CD14-positive monocyte (primary cell): ENCODE results near the gene TMUB1. TPM values are rescaled to one million over a fixed set of nuclear protein-coding genes. Genes with fewer than 3 reads are reported as not detected.
"Not testable (repeated sequence)": the region's sequence is repeated elsewhere in the genome, so short reads cannot be mapped to it uniquely, and the experiment has no call there.

Experiments used
- DNase-seq, 3 donors: peaks; one replicate each; pipeline ENCODE4 v3.0.0-alpha.2; 2011 to 2022
- H2AFZ ChIP-seq: 2 replicates; pipeline ENCODE4 v1.6.0; 2012; ENCODE audit warnings: mild to moderate bottlenecking, low read depth, low read length, inconsistent platforms; ENCODE audit not compliant: insufficient read depth, poor library complexity, severe bottlenecking
- H3K27ac ChIP-seq, 2 donors: 1 replicate in 1 of 2; 2 replicates in 1 of 2; pipeline ENCODE4 v1.5.1; 2012 to 2013; ENCODE audit warnings: low read length in 2 of 2, control low read depth in 1 of 2, inconsistent platforms in 1 of 2, low read depth in 1 of 2, mild to moderate bottlenecking in 1 of 2
- H3K27me3 ChIP-seq, 2 donors: one replicate each; pipeline versions ENCODE4 v1.6.0 to v1.6.1; 2011 to 2013; ENCODE audit warnings: low read length in 2 of 2; ENCODE audit not compliant: control insufficient read depth in 2 of 2, insufficient read depth in 2 of 2
- H3K36me3 ChIP-seq, 2 donors: replicated peaks in 1 of 2; 1 replicate in 1 of 2; 2 replicates in 1 of 2; pipeline versions ENCODE4 v1.5.1 to v1.6.1; 2012 to 2013; ENCODE audit warnings: low read length in 2 of 2, control low read depth in 1 of 2, inconsistent platforms in 1 of 2, mild to moderate bottlenecking in 1 of 2; ENCODE audit not compliant: insufficient read depth in 2 of 2, control insufficient read depth in 1 of 2
- H3K4me1 ChIP-seq, 2 donors: 1 replicate in 1 of 2; 2 replicates in 1 of 2; pipeline versions ENCODE4 v1.5.1 to v1.6.1; 2012 to 2013; ENCODE audit warnings: low read length in 2 of 2, control low read depth in 1 of 2, inconsistent platforms in 1 of 2, mild to moderate bottlenecking in 1 of 2, moderate library complexity in 1 of 2; ENCODE audit not compliant: insufficient read depth in 2 of 2, control insufficient read depth in 1 of 2
- H3K4me2 ChIP-seq: replicated peaks from 2 replicates; pipeline ENCODE3; 2012; ENCODE audit warnings: low read length, moderate library complexity, mild to moderate bottlenecking; ENCODE audit not compliant: poor library complexity, severe bottlenecking; ENCODE audit errors: extremely low read depth
- H3K4me3 ChIP-seq, 3 experiments: fragments of 200-600 bp in 1 of 3; sonication (generic) in 1 of 3; replicated peaks in 1 of 3; 1 replicate in 2 of 3; 2 replicates in 1 of 3; pipeline ENCODE4 v1.5.1; 2011 to 2013; ENCODE audit warnings: low read length in 3 of 3, mild to moderate bottlenecking in 3 of 3, control low read depth in 2 of 3, low read depth in 2 of 3, inconsistent platforms in 1 of 3, moderate library complexity in 1 of 3
- H3K79me2 ChIP-seq: 2 replicates; pipeline ENCODE4 v1.6.0; 2012; ENCODE audit warnings: mild to moderate bottlenecking, control low read depth, inconsistent platforms, low read length, moderate library complexity; ENCODE audit not compliant: insufficient read depth
- H3K9ac ChIP-seq: 2 replicates; pipeline ENCODE4 v1.6.0; 2017; ENCODE audit warnings: low read length, mild to moderate bottlenecking; ENCODE audit not compliant: insufficient read depth, poor library complexity, severe bottlenecking
- H3K9me3 ChIP-seq, 2 donors: replicated peaks in 1 of 2; 1 replicate in 1 of 2; 2 replicates in 1 of 2; pipeline versions ENCODE4 v1.5.1 to v1.6.1; 2012 to 2013; ENCODE audit warnings: low read length in 2 of 2, control low read depth in 1 of 2; ENCODE audit not compliant: control insufficient read depth in 1 of 2, insufficient read depth in 1 of 2
- H4K20me1 ChIP-seq: 2 replicates; pipeline ENCODE4 v1.6.0; 2012; ENCODE audit warnings: mild to moderate bottlenecking, low read length, control low read depth, moderate library complexity; ENCODE audit not compliant: insufficient read depth
- H3K27ac Mint-ChIP-seq, 7 donors: one replicate each; pipeline ENCODE4 v1.8.0; 2020; ENCODE audit warnings: mild to moderate bottlenecking in 7 of 7, mixed read lengths in 7 of 7, moderate library complexity in 6 of 7, inconsistent platforms in 2 of 7
- H3K27me3 Mint-ChIP-seq, 3 donors: one replicate each; pipeline ENCODE4 v1.8.0; 2021 to 2022; ENCODE audit warnings: low read depth in 3 of 3, mild to moderate bottlenecking in 3 of 3, mixed read lengths in 3 of 3, moderate library complexity in 3 of 3, inconsistent platforms in 1 of 3
- H3K36me3 Mint-ChIP-seq, 2 donors: one replicate each; pipeline ENCODE4 v1.8.0; 2020; ENCODE audit warnings: mixed read lengths in 2 of 2, inconsistent platforms in 1 of 2, mild to moderate bottlenecking in 1 of 2
- H3K4me1 Mint-ChIP-seq: one replicate; pipeline ENCODE4 v1.8.0; 2020; ENCODE audit warnings: mild to moderate bottlenecking, mixed read lengths
- H3K4me3 Mint-ChIP-seq, 2 donors: one replicate each; pipeline ENCODE4 v1.8.0; 2020; ENCODE audit warnings: mild to moderate bottlenecking in 2 of 2, mixed read lengths in 2 of 2, moderate library complexity in 1 of 2
- H3K9me3 Mint-ChIP-seq, 7 donors: one replicate each; pipeline ENCODE4 v1.8.0; 2020 to 2022; ENCODE audit warnings: mixed read lengths in 7 of 7, mild to moderate bottlenecking in 6 of 7, moderate library complexity in 6 of 7, inconsistent platforms in 2 of 7
- WGBS: methylation state at CpG from one replicate; pipeline ENCODE4 v1.1.5; 2013; ENCODE audit warnings: missing lambda C conversion rate; ENCODE audit not compliant: insufficient coverage; 5-methylcytosine and 5-hydroxymethylcytosine counted together
- intact Hi-C, 2 donors: fragments of 100-400 bp; cut with micrococcal nuclease; formaldehyde crosslinking; loops; one replicate each; pipeline versions ENCODE4 v1.15.0 to v1.15.1; 2023
- polyA plus RNA-seq, 3 donors: library from polyadenylated mRNA; depleted of rRNA in 1 of 3; unstranded in 2 of 3; stranded (reverse) in 1 of 3; fragments of 300-500 nt in 2 of 3; fragments of >200 nt in 1 of 3; fragmentation: Illumina TruSeq in 2 of 3; gene quantifications; 1 replicate in 2 of 3; 2 replicates in 1 of 3; pipeline ENCODE4 v1.2.3, GENCODE V29; 2012 to 2021
- TF ChIP-seq, protein P1 (sequence below): fragments of 200-600 bp; IDR thresholded peaks from one replicate; pipeline ENCODE4 v1.8.0; 2022; ENCODE audit warnings: antibody characterized with exemption, mild to moderate bottlenecking

Gene TMUB1
- polyA plus RNA-seq, 3 donors: 17.4 to 28.2 (median 19.8) TPM

DNA sequence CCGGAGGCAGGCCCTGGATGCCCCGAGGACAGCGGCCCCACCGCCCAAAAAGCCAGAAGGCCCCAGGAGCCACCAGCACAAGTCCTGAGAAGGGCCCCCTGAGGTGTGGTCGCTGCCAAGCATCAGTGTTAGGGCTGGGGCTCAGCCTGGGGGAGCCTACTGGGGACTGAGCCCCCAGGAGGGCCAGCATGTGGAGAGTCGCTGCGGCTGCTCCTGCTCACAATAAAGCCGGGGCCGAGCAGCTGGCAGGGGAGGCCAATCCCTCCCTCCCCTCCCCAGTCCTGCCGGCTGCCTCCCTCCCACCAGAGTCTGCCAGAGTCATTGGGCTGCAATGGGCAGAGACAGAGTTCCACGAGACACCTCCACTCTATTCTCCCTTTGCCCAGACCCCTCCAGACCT lies 38.0 kb downstream of the TMUB1 start:
- H3K27ac ChIP-seq: no peak overlapping the region
- H4K20me1 ChIP-seq: no peaks in the 10 kb centered on the region
- H3K36me3 Mint-ChIP-seq: peaks cover 10 to 25% of the 10 kb centered on the region in 2 donors
- no peak overlapping the region for H3K4me3 Mint-ChIP-seq
- H3K4me3 ChIP-seq: no peak overlapping the region
- no peaks in the 10 kb centered on the region for H3K4me1 Mint-ChIP-seq
- 98% methylated on average over 8 of the region's 11 CpGs for WGBS
- peaks cover 0 to 5% (median 0%) of the 10 kb centered on the region in 7 donors for H3K9me3 Mint-ChIP-seq
- peaks cover 6 to 10% (median 8%) of the 10 kb centered on the region in 3 donors for H3K27me3 Mint-ChIP-seq
- peaks cover 0 to 2% of the 10 kb centered on the region in 2 donors for H3K36me3 ChIP-seq
- H3K9ac ChIP-seq: no peak overlapping the region
- TF ChIP-seq, protein P1, sequence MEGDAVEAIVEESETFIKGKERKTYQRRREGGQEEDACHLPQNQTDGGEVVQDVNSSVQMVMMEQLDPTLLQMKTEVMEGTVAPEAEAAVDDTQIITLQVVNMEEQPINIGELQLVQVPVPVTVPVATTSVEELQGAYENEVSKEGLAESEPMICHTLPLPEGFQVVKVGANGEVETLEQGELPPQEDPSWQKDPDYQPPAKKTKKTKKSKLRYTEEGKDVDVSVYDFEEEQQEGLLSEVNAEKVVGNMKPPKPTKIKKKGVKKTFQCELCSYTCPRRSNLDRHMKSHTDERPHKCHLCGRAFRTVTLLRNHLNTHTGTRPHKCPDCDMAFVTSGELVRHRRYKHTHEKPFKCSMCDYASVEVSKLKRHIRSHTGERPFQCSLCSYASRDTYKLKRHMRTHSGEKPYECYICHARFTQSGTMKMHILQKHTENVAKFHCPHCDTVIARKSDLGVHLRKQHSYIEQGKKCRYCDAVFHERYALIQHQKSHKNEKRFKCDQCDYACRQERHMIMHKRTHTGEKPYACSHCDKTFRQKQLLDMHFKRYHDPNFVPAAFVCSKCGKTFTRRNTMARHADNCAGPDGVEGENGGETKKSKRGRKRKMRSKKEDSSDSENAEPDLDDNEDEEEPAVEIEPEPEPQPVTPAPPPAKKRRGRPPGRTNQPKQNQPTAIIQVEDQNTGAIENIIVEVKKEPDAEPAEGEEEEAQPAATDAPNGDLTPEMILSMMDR: no peak
- no peak overlapping the region for H2AFZ ChIP-seq
- no peak overlapping the region for H3K27ac Mint-ChIP-seq
- peaks cover 0 to 5% of the 10 kb centered on the region in 2 donors for H3K27me3 ChIP-seq
- H3K4me1 ChIP-seq: no peaks in the 10 kb centered on the region
- intact Hi-C loops: no loop called here
- DNase-seq: no peak
- no peaks in the 10 kb centered on the region for H3K9me3 ChIP-seq
- no peak overlapping the region for H3K4me2 ChIP-seq
- no peaks in the 10 kb centered on the region for H3K79me2 ChIP-seq

DNA sequence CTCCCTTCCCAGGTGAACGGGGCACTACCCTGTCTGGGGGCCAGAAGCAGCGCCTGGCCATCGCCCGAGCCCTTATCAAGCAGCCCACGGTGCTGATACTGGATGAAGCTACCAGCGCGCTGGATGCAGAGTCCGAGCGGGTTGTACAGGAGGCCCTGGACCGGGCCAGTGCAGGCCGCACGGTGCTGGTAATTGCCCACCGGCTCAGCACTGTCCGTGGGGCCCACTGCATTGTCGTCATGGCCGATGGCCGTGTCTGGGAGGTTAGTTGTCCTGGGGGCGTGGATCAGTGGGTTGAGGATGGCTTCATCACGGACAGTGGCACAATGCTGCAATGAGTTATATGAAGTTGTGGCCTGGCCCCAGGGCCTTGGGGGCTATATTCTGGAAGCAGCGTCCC lies 39.3 kb downstream of the TMUB1 start:
- Mint-ChIP-seq H3K4me1 (peaks cover 12% of the 10 kb centered on the region), H3K27ac (no peak overlapping the region), H3K27me3 (peaks cover 1 to 8% (median 2%) of the 10 kb centered on the region in 3 donors), H3K9me3 (peaks cover 0 to 5% (median 0%) of the 10 kb centered on the region in 7 donors), H3K36me3 (peaks cover 10 to 25% of the 10 kb centered on the region in 2 donors), H3K4me3 (no peak overlapping the region)
- intact Hi-C loops: no loop called here
- DNase-seq: no peak
- Histone ChIP-seq H3K9me3 (no peaks in the 10 kb centered on the region), H4K20me1 (no peaks in the 10 kb centered on the region), H3K27ac (no peak overlapping the region), H3K27me3 (no peaks in the 10 kb centered on the region), H3K36me3 (peaks cover 0 to 2% of the 10 kb centered on the region in 2 donors), H3K4me2 (no peak overlapping the region), H2AFZ (no peak overlapping the region), H3K9ac (no peak overlapping the region), H3K4me3 (no peak overlapping the region), H3K4me1 (peaks cover 8 to 11% of the 10 kb centered on the region in 2 donors), H3K79me2 (no peaks in the 10 kb centered on the region)
- WGBS: 98% methylated on average over 20 of the region's 20 CpGs
- TF ChIP-seq, protein P1: no peak

DNA sequence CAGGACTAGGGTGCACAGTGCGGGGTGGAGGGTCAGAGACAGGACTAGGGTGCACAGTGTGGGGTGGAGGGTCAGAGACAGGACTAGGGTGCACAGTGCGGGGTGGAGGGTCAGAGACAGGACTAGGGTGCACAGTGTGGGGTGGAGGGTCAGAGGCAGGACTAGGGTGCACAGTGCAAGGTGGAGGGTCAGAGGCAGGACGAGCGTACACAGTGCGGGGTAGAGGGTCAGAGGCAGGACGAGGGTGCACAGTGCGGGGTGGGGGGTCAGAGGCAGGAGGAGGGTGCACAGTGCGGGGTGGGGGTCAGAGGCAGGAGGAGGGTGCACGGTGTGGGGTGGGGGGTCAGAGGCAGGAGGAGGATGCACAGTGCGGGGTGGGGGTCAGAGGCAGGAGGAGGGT lies 39.8 kb downstream of the TMUB1 start:
- 87% methylated on average over 10 of the region's 10 CpGs for WGBS
- H3K27ac Mint-ChIP-seq, H3K4me2 ChIP-seq, H3K36me3 ChIP-seq, H3K27me3 Mint-ChIP-seq, H3K4me3 ChIP-seq, H3K9me3 Mint-ChIP-seq, H4K20me1 ChIP-seq, DNase-seq, H3K4me3 Mint-ChIP-seq, H3K9ac ChIP-seq, intact Hi-C loops, H3K27ac ChIP-seq, H3K79me2 ChIP-seq, H3K9me3 ChIP-seq, H2AFZ ChIP-seq, H3K27me3 ChIP-seq: not testable (repeated sequence)
- Mint-ChIP-seq H3K36me3 (peaks cover 10 to 25% of the 10 kb centered on the region in 2 donors), H3K4me1 (peaks cover 17% of the 10 kb centered on the region)
- H3K4me1 ChIP-seq: peaks cover 10 to 15% of the 10 kb centered on the region in 2 donors
